ENCODE data around the gene BST1. TPM values are rescaled to one million over a fixed set of nuclear protein-coding genes. Genes with fewer than 3 reads are reported as not detected.

BST1 gene
- total and polyA plus RNA-seq, 10 donors = 3.8 to 54.3 (median 15.4) TPM

DNA sequence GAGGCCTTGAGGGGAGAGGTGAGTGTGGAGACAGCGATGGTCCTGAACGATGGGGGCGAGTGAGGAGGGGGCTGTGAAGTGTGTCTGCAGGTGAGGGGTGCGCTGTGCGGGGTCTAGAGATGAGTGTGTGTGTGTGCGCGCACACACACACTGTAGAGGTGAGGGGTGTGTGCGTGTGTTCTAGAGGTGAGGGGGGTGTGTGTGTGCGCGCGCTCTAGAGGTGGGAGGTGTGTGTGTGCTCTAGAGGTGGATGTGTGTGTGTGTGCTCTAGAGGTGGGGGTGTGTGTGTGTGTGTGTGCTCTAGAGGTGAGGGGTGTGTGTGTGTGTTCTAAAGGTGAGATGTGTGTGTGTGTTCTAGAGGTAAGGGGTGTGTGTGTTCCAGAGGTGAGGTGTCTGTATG, 574 bp downstream of the BST1 start:
- no peaks in the 10 kb centered on the region for H3K9me3 ChIP-seq
- peak overlapping the region in 6 of 8 donors; percentile 43 to 77 (median 47) for H3K4me3 ChIP-seq
- TF ChIP-seq POLR2AphosphoS5 (IDR thresholded peaks at IDR 0.05) (no peak), POLR2A (IDR thresholded peaks at IDR 0.05) (no peak)
- TF ChIP-seq, protein P1, sequence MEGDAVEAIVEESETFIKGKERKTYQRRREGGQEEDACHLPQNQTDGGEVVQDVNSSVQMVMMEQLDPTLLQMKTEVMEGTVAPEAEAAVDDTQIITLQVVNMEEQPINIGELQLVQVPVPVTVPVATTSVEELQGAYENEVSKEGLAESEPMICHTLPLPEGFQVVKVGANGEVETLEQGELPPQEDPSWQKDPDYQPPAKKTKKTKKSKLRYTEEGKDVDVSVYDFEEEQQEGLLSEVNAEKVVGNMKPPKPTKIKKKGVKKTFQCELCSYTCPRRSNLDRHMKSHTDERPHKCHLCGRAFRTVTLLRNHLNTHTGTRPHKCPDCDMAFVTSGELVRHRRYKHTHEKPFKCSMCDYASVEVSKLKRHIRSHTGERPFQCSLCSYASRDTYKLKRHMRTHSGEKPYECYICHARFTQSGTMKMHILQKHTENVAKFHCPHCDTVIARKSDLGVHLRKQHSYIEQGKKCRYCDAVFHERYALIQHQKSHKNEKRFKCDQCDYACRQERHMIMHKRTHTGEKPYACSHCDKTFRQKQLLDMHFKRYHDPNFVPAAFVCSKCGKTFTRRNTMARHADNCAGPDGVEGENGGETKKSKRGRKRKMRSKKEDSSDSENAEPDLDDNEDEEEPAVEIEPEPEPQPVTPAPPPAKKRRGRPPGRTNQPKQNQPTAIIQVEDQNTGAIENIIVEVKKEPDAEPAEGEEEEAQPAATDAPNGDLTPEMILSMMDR (IDR thresholded peaks at IDR 0.05 in 8 of 11, conservative IDR thresholded peaks at IDR 0.05 in 3 of 11) = no peak
- peaks cover 0 to 12% (median 0%) of the 10 kb centered on the region in 6 donors for H3K36me3 ChIP-seq
- peaks cover 5 to 35% (median 13%) of the 10 kb centered on the region in 6 donors for H3K4me1 ChIP-seq
- peaks cover 0 to 5% (median 0%) of the 10 kb centered on the region in 7 donors for H3K27me3 ChIP-seq (replicated peaks in 1 of 7)
- WGBS, 5 donors = 82 to 93% (median 88%) methylated on average over 11 of the region's 11 CpGs
- DNase-seq = no peak
- H3K27ac ChIP-seq = peak overlapping the region in 7 of 8 donors; percentile 63 to 92 (median 84)
- intact Hi-C loops (cut with DNase I; ENCODE audit: low total_unique reads) = no loop called here

DNA sequence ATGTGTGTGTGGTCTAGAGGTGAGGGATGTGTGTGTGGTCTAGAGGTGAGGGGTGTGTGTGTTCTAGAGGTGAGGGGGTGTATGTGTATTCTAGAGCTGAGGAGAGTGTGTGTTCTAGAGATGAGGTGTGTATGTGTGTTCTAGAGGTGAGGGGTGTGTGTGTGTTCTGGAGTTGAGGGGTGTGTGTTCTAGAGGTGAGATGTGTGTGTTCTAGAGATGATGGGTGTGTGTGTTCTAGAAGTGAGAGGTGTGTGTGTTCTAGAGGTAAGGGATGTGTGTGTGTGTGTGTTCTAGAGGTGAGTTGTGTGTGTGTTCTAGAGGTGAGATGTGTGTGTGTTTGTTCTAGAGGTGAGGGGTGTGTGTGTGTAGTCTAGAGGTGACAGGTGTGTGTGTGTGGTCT, 1.3 kb downstream of the BST1 start:
- peaks cover 0 to 18% (median 0%) of the 10 kb centered on the region in 6 donors for H3K36me3 ChIP-seq
- no peaks in the 10 kb centered on the region for H3K9me3 ChIP-seq
- H3K27me3 ChIP-seq (replicated peaks in 1 of 7) = peaks cover 0 to 5% (median 0%) of the 10 kb centered on the region in 7 donors
- no peak for DNase-seq
- TF ChIP-seq POLR2AphosphoS5 (IDR thresholded peaks at IDR 0.05) = no peak
- TF ChIP-seq, protein P1 (IDR thresholded peaks at IDR 0.05 in 8 of 11, conservative IDR thresholded peaks at IDR 0.05 in 3 of 11) = no peak
- TF ChIP-seq POLR2A (IDR thresholded peaks at IDR 0.05) = no peak
- intact Hi-C loops (cut with DNase I; ENCODE audit: low total_unique reads) = no loop called here
- peaks cover 5 to 35% (median 13%) of the 10 kb centered on the region in 6 donors for H3K4me1 ChIP-seq
- H3K4me3 ChIP-seq = peak overlapping the region in 1 of 8 donors; percentile 77
- H3K27ac ChIP-seq = peak overlapping the region in 4 of 8 donors; percentile 38 to 92 (median 88)

DNA sequence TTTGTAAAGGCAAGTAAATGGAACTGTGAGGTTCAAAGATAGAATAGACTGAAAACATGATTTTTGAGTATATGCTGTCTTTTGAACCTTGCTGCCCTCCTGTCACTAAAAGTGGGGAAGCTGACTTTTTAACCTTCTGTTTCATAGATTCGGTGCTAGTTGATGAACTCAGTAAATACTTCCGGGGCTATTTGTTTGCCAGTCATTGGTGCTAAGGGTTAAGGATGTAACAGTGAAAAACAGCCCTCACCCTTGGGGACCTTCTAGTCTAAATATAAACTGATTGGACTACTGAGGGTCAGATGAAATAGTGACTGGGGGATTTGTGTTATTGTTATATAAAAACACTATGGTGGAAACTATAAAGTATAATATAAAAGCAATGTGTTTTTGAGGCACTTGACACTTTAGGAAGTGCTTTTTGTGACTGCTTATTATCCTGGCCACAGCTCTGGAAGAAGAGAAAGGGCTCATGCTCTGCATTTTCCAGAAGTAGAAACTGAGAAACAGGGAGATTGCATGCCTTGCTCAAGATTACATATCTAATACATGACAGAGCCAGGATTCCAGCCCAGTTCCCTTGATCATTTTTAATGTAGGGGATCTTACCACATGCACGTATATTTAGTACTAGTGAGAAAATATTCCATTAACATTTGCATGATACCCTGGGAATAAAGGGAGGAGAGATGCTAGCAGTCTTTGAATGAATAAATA, 3.9 kb downstream of the BST1 start:
- H3K4me3 ChIP-seq = no peak overlapping the region
- no peak for DNase-seq
- H3K36me3 ChIP-seq = peaks cover 0 to 30% (median 0%) of the 10 kb centered on the region in 6 donors
- intact Hi-C loops (cut with DNase I; ENCODE audit: low total_unique reads) = no loop called here
- H3K27me3 ChIP-seq (replicated peaks in 1 of 7) = peaks cover 0 to 5% (median 0%) of the 10 kb centered on the region in 7 donors
- TF ChIP-seq POLR2A (IDR thresholded peaks at IDR 0.05) (no peak), POLR2AphosphoS5 (IDR thresholded peaks at IDR 0.05) (no peak)
- TF ChIP-seq, protein P1 (IDR thresholded peaks at IDR 0.05 in 8 of 11, conservative IDR thresholded peaks at IDR 0.05 in 3 of 11) = no peak
- H3K27ac ChIP-seq = peak overlapping the region in 2 of 8 donors; percentile 10 to 92
- peaks cover 5 to 22% (median 13%) of the 10 kb centered on the region in 6 donors for H3K4me1 ChIP-seq
- WGBS, 5 donors = 69 to 80% (median 72%) methylated on average over 3 of the region's 3 CpGs
- H3K9me3 ChIP-seq = no peaks in the 10 kb centered on the region

DNA sequence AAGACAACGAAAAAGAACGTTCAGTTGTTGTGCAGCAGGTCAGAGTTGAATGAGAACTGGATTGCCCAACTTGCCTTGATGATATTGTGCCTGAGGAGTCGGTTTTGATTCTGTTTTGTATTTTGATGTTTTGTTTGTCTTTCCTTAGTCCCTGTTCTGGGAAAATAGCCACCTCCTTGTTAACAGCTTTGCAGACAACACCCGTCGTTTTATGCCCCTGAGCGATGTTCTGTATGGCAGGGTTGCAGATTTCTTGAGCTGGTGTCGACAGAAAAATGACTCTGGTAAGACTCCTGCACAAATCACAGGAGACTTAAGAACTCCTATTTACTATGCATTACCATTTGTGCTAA, 4.5 kb downstream of the BST1 start:
- WGBS, 5 donors = 71 to 92% (median 80%) methylated on average over 7 of the region's 7 CpGs
- no peak for TF ChIP-seq POLR2A (IDR thresholded peaks at IDR 0.05)
- TF ChIP-seq, protein P1 (IDR thresholded peaks at IDR 0.05 in 8 of 11, conservative IDR thresholded peaks at IDR 0.05 in 3 of 11) = no peak
- TF ChIP-seq POLR2AphosphoS5 (IDR thresholded peaks at IDR 0.05) = no peak

More for the DNA sequence above, 4.5 kb downstream of the BST1 start:
- Histone ChIP-seq H3K36me3 (peaks cover 0 to 35% (median 0%) of the 10 kb centered on the region in 6 donors), H3K4me1 (peaks cover 3 to 16% (median 9%) of the 10 kb centered on the region in 6 donors), H3K27me3 (replicated peaks in 1 of 7) (peaks cover 0 to 5% (median 0%) of the 10 kb centered on the region in 7 donors), H3K9me3 (no peaks in the 10 kb centered on the region), H3K4me3 (no peak overlapping the region), H3K27ac (peak overlapping the region in 1 of 8 donors; percentile 92)
- intact Hi-C loops (cut with DNase I; ENCODE audit: low total_unique reads) = no loop called here
- no peak for DNase-seq

All from spleen (tissue), 11 donors.